Right atrium auricular region (tissue), 2 donors: ENCODE results near the gene HINFP. TPM values are rescaled to one million over a fixed set of nuclear protein-coding genes. Genes with fewer than 3 reads are reported as not detected.
A peak's percentile ranks its signal among the peaks of the same experiment; 100 is the strongest.

Source experiments
- DNase-seq: peaks from one replicate; pipeline ENCODE4 v3.0.0-alpha.2; 2019; ENCODE audit warnings: low spot score
- H3K27ac ChIP-seq, 2 donors: fragments of 200-600 bp; sonication (generic); 1 replicate in 1 of 2; 2 replicates in 1 of 2; pipeline ENCODE4 v1.5.1; 2016 to 2019
- H3K27me3 ChIP-seq, 2 donors: fragments of 200-600 bp; sonication (generic); one replicate each; pipeline versions ENCODE4 v1.5.1 to v1.6.0; 2017 to 2019
- H3K36me3 ChIP-seq: fragments of 200-600 bp; sonication (generic); one replicate; pipeline ENCODE4 v1.5.1; 2016
- H3K4me1 ChIP-seq, 2 donors: fragments of 200-600 bp; sonication (generic); one replicate each; pipeline versions ENCODE4 v1.5.1 to v1.6.0; 2017 to 2019
- H3K4me3 ChIP-seq, 2 donors: fragments of 200-600 bp; sonication (generic); 1 replicate in 1 of 2; 2 replicates in 1 of 2; pipeline ENCODE4 v1.5.1; 2017 to 2019; ENCODE audit warnings: mild to moderate bottlenecking in 1 of 2, moderate library complexity in 1 of 2
- H3K9me3 ChIP-seq, 2 donors: fragments of 200-600 bp; sonication (generic); one replicate each; pipeline ENCODE4 v1.5.1; 2019
- CTCF ChIP-seq, 2 donors: fragments of 200-600 bp; sonication (generic); IDR thresholded peaks; one replicate each; pipeline ENCODE4 v1.5.1; 2019; ENCODE audit warnings: antibody characterized with exemption in 2 of 2
- total RNA-seq, 2 donors: library from RNA; depleted of rRNA; stranded (reverse); fragments of >200 nt; gene quantifications; one replicate each; pipeline ENCODE4 v1.1.0, GENCODE V29; 2016

HINFP gene
- total RNA-seq, 2 donors from 2014 or later: 11.2 to 18.1 TPM

GRCh38 chr11:119148720-119149017, 27.3 kb downstream of the HINFP start:
- Histone ChIP-seq H3K9me3 (no peaks in the 10 kb centered on the region), H3K4me1 (peaks cover 0 to 21% of the 10 kb centered on the region in 2 donors), H3K4me3 (peak overlapping the region; percentile 48 to 62), H3K27me3 (no peaks in the 10 kb centered on the region), H3K27ac (no peak overlapping the region), H3K36me3 (no peaks in the 10 kb centered on the region)
- no peak for DNase-seq
- TF ChIP-seq CTCF (IDR thresholded peaks at IDR 0.05): no peak

- H3K9me3 ChIP-seq: no peaks in the 10 kb centered on the region
- TF ChIP-seq CTCF (IDR thresholded peaks at IDR 0.05): no peak
- H3K36me3 ChIP-seq: no peaks in the 10 kb centered on the region
- peaks cover 0 to 21% of the 10 kb centered on the region in 2 donors for H3K4me1 ChIP-seq
- DNase-seq: no peak
- H3K4me3 ChIP-seq: peak within 1 kb of the TSS; percentile 48 to 62
- no peak within 1 kb of the TSS for H3K27ac ChIP-seq
- no peaks in the 10 kb centered on the region for H3K27me3 ChIP-seq
These were observed 27.8 kb downstream of the HINFP start, which contains the start of gene ABCG4 for GRCh38 chr11:119149018-119149785. ABCG4 (plus strand) TSS chr11:119149052; CDS start chr11:119149966, 914 bp downstream.

GRCh38 chr11:119149786-119150275, 28.5 kb downstream of the HINFP start:
- Histone ChIP-seq H3K4me3 (peak overlapping the region; percentile 48 to 62), H3K36me3 (no peaks in the 10 kb centered on the region), H3K4me1 (peaks cover 0 to 18% of the 10 kb centered on the region in 2 donors), H3K27me3 (no peaks in the 10 kb centered on the region), H3K9me3 (no peaks in the 10 kb centered on the region), H3K27ac (no peak overlapping the region)
- TF ChIP-seq CTCF (IDR thresholded peaks at IDR 0.05): no peak
- DNase-seq: no peak

GRCh38 chr11:119152043-119152442, 30.7 kb downstream of the HINFP start:
- Histone ChIP-seq H3K9me3 (no peaks in the 10 kb centered on the region), H3K36me3 (no peaks in the 10 kb centered on the region), H3K27me3 (no peaks in the 10 kb centered on the region), H3K4me3 (no peak overlapping the region), H3K27ac (no peak overlapping the region), H3K4me1 (peaks cover 0 to 15% of the 10 kb centered on the region in 2 donors)
- no peak for DNase-seq
- TF ChIP-seq CTCF (IDR thresholded peaks at IDR 0.05): no peak

- H3K27ac ChIP-seq: no peak overlapping the region
- H3K9me3 ChIP-seq: no peaks in the 10 kb centered on the region
- no peaks in the 10 kb centered on the region for H3K36me3 ChIP-seq
- TF ChIP-seq CTCF (IDR thresholded peaks at IDR 0.05): no peak
- H3K4me3 ChIP-seq: no peak overlapping the region
- DNase-seq: no peak
- peaks cover 0 to 15% of the 10 kb centered on the region in 2 donors for H3K4me1 ChIP-seq
- H3K27me3 ChIP-seq: no peaks in the 10 kb centered on the region
These were observed 31.2 kb downstream of the HINFP start for GRCh38 chr11:119152604-119153003.
